ENCODE results near the gene EPHA2.
"Not testable (repeated sequence)": the region's sequence is repeated elsewhere in the genome, so short reads cannot be mapped to it uniquely, and the experiment has no call there.

The EPHA2 gene

GRCh38 chr1:16183765-16184556 is 28.1 kb upstream of the EPHA2 start:
- no peak for DNase-seq

- DNase-seq, result peak; percentile 43
Measured at GRCh38 chr1:16183179-16183578, 27.3 kb upstream of the EPHA2 start.

- DNase-seq, result peak; percentile 89
Measured at GRCh38 chr1:16181887-16182719, 26.2 kb upstream of the EPHA2 start.

DNA sequence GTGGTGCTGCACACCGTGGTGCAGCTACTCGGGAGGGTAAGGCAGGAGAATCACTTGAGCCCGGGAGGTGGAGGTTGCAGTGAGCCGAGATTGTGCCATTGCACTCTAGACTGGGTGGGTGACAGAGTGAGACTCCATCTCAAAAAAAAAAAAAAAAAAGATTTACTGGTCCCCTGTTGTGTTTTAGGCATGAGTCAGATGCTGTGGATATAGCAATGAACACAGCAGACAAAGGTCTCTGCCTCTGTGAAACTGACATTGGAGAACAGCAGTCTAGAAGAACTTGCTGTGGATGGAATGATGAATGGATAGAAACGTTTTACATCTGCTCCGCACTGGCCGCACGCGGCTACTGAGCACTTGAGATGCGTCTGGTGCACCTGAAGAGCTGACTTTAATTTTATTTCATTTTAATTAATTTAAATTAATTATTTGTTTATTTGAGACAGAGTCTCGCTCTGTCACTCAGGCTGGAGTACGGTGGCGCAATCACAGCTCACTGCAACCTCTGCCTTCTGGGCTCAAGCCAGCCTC is 24.5 kb upstream of the EPHA2 start:
- peak; percentile 72 for DNase-seq

- no peak for DNase-seq
Measured at GRCh38 chr1:16178596-16179497, 23.0 kb upstream of the EPHA2 start.

GRCh38 chr1:16177306-16177705 is 21.4 kb upstream of the EPHA2 start:
- DNase-seq, result no peak

- no peak for DNase-seq
Measured at GRCh38 chr1:16176653-16177052, 20.8 kb upstream of the EPHA2 start.

DNA sequence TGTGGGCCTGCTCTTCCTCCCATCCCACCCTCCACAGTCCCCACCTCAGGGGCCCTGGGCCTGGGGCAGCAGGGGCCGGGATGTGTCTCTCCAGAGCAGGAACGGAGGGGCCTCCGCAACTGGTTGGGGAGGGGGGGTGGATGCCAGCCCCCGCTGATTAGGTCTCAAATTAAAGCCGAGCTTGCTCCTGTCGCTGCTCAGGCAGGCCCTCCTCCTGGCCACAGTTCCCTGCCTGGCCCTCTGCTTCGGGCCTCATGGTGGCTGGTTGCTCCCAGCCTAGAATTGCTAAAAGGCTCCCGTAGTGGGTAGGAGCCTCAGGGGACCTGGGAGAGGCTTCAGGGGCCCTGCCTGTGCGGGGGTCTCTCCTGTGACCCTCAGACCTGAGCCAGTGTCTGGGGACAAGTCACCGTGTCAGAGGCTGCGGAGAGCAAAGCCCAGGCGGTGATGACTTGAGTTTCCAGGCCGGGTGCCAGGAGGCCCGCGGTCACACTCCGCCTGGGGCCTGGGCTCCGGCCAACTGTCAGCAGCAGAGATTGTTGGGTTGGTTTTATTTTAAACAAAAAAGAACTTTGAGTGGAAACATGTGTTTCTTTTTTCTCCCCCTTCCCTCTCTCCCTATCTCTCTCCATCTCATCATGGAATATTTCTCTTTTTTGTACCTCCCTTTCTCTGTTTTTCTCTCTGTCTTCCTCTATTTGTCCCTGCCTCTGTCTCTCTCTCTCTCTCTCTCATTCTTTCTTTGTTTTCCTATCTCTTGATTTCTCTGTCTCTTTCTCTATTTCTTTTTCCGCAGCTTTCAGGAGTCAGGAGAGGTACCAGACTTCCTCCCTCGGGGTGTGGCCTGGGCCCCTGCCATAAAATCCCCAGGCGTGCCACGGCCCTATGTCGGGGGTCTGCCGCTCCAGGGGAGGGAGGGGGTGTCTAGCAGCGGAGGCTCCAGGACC is 20.0 kb upstream of the EPHA2 start:
- DNase-seq, result peak; percentile 94

GRCh38 chr1:16174886-16175598 is 19.2 kb upstream of the EPHA2 start:
- DNase-seq, result no peak

DNA sequence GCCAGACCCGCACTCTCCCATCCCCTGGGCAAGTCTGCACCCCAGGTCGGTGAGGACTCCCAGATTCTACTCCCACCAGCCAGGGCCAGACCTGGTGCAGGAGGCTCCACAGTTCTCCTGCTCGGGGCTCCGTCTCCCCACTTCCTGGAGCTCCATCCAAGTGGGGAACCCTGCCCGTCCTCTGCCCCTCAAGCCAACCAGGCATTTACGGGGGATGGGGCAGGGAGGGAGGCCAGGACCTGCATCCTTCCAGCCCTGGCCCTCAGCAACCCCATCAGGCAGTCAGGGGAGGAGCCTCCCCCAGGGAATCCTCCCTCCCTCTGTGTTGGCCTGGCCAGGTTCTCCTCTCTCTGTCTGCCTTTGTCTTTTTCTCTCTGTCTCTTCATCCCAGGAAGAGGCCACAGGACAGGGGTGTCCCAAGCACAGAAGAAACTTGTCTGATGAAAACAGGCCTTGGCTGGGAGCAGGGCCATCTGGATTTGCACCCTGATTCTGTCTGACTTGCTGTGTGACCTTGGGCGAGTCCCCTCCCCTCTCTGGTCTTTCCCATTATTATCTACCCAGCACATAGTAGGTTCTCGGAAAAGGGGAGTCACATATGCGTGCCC is 18.5 kb upstream of the EPHA2 start:
- DNase-seq, result no peak

- peak; percentile 83 for DNase-seq
Measured at GRCh38 chr1:16173447-16174260, 17.8 kb upstream of the EPHA2 start.

DNA sequence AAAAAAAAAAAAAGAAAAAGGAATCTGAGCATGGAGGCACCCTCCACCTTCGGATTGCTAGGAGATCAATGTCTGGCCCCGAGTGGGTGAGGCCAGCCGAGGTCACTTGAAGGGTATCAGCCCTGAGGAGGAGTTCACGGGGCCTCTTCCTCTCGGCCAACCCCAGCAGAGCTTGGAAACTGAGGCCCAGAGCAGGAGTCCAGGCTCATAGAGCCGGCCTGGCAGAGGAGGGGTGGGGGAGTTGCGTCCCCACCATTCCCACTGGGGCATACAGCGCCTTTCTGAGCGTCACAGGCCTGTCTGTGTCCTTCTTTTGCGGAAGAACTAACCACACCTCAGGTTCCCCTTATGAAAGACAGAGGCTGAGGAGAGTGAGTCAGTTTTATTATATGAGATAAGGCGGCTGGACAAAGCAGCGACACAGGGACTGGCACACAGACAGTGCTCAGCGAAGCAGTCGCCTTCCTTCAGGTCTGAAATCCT is 17.1 kb upstream of the EPHA2 start:
- DNase-seq, result no peak

DNA sequence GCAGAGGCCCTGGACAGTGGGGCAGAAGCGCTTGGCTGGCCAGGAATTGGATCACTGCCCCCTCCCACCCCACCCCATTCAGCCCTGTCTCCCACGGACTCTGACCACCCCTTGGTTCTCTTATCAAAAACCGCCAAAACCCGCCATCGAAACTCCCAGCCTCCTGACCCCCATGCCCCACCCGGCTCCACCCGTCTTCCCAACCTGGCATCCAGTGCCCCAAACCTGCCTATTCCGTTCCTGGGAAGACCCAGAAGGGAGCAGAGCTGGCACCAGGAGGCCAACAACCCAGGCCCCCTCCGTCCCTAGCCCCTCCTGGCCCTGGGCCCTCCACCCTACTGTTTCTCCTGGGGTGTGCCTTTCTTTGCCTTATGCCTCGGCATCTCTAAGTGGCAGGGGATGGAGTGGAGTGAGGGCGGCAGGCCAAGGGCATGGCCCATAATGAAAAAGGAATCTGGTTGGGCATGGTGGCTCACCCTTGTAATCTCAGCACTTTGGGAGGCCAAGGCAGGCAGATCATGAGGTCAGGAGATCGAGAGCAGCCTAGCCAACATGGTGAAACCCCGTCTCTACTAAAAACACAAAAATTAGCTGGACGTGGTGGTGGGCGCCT is 16.5 kb upstream of the EPHA2 start:
- no peak for DNase-seq

DNA sequence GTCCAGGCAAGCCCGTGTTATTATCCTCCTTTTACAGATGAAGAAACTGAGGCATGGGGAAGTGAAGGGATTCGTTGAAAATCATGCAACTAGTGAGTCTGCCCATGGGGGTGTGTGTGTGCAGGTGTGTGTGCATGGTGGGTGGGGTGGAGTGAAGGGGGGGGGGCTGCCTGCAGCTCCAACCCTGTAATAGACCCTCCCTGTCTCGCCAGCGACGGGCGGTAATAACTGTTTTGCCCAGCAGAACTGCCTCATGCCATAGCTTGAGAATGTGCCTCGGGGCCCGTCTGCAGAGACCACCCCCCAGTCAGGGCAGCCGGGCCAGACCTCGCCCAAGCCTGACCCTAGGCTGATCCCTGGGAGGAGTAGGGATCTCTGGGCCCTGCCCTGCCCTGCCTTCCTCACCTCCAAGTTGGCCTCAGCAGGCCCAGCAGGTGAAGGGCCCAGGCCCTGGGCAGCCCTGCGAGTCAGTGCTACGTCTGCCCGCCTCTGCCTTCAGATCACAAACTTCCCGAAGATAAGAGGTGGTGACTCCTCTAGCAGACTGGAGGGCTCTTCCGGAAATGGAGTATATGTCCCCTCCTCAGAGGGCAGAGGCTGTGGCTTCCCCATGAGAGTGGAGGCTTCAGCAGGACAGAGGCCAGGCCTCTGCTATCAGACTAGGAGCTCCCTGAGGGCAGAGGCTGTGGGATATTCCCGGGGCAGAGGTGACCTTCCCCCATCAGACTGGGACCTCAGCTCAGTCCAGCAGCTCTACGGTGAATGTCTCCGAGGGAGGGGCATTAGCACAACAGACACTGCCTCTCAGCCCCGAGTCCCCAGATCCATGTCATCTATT is 15.7 kb upstream of the EPHA2 start:
- DNase-seq, result no peak

GRCh38 chr1:16170283-16170673 is 14.4 kb upstream of the EPHA2 start:
- DNase-seq, result no peak

DNA sequence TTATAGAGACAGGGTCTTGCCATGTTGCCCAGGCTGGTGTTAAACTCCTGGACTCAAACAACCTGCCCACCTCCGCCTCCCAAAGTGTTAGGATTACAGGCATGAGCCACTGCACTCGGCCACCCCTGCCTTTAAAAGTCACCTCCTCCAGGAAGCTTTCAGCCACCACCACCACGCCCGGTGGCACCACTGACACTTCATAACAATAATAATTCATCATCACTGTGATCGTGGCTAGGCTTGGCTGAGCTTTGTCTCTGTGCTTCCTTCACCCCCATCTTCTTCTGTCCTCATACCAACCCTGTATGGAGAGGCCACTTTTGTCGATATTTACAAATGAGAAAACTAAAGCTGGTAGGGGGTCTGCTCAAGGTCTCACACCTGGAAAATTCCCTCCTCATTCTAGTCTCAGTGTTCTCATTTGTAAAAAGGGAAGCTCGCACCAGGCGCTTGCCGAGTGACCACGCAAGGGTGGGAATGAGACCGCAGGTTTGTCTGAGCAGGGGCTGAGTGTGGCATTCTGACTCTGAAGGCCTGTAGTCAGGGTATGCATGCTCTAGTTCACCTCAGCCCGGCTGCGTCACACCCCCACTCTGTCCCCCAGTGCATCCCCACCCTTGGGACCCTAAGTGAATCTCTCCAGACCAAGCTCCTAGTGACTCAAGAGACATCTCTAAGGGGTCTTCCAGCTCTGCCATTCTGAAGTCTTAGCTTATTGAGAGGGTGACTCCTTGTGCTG is 12.9 kb upstream of the EPHA2 start:
- DNase-seq, result no peak

GRCh38 chr1:16168144-16168495 is 12.3 kb upstream of the EPHA2 start:
- not testable (repeated sequence) for DNase-seq
